GM18505 (cell line): Measurements from ENCODE around the gene CD300LG.

Source experiments
- ATAC-seq: cut with Tn5 transposase; IDR thresholded peaks from one replicate; pipeline ENCODE4 v1.9.1; 2021; ENCODE audit not compliant: unreplicated experiment
- POLR2A ChIP-seq: IDR thresholded peaks from 4 replicates; pipeline ENCODE4 v1.6.1; 2011; ENCODE audit warnings: borderline replicate concordance; ENCODE audit not compliant: insufficient read depth, insufficient read length; ENCODE audit errors: extremely low read depth

Gene CD300LG

DNA sequence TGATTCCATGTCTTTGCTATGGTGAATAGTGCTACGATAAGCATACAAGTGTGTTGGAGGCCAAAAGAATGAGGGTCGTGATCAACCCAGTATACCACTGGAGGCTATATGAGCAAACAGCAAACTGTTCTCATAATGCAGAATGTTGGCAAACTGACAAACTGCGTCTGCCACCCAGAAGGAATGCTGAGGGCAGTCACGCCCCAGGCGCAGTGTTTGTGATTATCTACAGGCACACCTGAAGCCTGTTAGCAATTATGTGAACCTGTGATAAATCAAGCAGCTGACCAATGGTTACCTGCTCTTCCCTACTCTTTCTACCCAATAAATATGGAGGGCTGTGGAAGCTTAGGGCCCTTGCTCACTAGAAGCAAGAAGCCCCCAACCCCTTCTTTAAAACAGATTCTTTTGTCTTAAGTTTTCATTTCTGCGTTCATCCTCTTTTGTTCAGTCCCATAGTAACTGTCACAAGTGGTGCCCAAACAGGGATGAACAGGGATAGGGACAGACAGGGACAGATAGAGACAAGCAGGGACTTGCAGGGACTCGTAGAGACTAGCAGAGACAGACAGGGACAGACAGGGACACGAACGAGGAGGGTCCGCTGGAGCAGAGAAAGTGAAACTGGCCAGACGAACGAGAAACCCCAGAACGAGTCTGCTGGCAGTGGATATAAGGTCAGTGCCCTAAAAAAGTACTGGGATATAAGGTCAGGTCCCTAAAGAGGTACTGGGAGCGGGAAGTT lies 25.1 kb downstream of the CD300LG start:
- TF ChIP-seq POLR2A: no peak
- no peak for ATAC-seq

- TF ChIP-seq POLR2A: no peak
- ATAC-seq: no peak
Observed at GRCh38 chr17:43873091-43873490, 26.1 kb downstream of the CD300LG start.

DNA sequence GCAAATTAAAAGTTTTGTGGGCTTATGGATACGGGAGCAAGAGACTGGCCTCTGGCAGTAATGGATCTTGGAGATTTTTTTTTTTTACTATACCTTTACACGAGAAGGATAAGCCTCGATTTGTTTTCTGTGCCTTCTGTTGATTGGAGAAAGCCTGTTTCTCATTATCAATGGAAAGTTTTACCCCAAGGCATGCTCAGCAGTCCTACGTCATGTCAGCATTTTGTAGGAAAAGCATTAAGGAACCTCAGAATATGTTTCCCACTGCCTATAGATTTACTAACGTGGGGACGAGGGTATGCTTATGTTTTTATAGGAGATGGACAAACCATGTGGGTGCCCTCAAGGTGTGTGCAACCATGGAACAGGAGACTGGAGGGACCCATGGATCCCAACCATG lies 26.8 kb downstream of the CD300LG start:
- no peak for ATAC-seq
- no peak for TF ChIP-seq POLR2A

DNA sequence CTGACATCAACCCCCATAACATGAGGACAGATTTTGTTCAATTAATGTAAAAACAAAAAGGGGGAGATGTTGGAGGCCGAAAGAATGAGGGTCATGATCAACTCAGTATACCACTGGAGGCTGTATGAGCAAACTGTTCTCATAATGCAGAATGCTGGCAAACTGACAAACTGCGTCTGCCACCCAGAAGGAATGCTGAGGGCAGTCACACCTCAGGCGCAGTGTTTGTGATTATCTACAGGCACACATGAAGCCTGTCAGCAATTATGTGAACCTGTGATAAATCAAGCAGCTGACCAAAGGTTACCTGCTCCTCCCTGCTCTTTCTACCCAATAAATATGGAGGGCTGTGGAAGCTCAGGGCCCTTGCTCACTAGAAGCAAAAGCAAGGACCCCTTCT lies 27.3 kb downstream of the CD300LG start:
- no peak for TF ChIP-seq POLR2A
- no peak for ATAC-seq

GRCh38 chr17:43875476-43876147 lies 28.6 kb downstream of the CD300LG start:
- no peak for TF ChIP-seq POLR2A
- no peak for ATAC-seq

- no peak for ATAC-seq
- no peak for TF ChIP-seq POLR2A
Observed at GRCh38 chr17:43877031-43877430, 30.1 kb downstream of the CD300LG start.

DNA sequence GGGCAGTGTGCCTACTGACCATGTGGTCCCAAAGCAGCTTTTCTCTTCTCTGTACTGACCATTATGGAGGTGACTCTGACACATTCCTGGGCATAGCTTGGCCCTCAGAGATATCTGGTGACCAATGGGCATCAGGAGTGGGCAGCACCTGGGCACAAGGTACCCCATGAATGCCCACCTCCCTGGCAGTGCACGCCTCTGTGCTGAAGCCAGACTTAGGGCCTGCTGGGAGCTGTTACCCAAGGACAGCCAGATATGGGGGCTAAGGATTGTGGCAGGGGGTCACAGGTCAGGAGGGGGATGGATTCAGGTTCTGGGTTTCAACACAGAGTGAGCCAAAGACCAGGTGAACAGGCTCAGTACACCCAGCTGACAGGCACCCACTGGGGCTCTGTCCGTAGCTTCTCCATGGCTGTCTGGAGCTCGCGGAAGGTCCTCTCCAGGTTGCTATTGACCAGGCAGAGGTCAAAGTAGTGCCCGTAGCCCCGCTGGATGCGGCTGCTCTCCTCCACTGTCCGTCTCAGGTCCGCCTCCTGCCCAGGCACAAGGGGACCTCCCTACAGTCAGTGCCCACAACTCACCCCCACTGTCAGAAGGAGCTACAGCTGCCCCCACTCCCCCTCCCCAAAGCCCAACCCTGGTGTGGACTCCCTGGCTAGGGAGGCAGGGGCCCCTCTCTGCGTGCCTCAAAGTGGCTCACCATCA lies 30.6 kb downstream of the CD300LG start:
- TF ChIP-seq POLR2A: no peak
- ATAC-seq: no peak

- TF ChIP-seq POLR2A: no peak
- no peak for ATAC-seq
Observed at GRCh38 chr17:43878260-43879175, 31.5 kb downstream of the CD300LG start.

GRCh38 chr17:43879723-43880419 lies 32.9 kb downstream of the CD300LG start:
- TF ChIP-seq POLR2A: no peak
- no peak for ATAC-seq

DNA sequence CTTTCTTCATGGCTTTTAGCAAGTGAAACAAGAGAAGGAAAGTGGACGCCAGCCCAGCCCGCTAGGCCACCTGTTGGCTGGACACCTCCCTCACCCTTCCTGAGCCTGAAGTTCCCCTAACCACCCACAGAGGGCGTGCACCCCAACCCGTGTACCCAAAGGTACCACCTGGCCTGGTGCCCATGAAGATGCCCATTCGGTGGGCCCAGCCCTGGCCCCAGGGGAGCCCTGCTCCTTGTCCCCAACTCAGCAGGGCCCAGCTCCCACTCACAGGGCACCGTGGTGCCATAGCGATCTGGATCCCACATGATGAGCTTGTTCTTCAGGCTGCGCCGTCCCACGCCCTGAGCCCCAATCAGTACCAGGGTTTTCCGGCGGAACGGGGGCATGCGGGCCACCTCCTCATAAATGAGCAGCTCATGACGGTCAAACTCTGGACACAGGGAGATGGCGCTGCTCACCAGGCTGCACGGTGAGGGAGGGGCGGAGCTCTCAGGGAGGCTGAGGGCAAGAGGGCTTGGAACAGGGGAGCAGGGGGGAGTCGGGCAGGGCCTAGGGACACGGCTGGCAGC lies 33.5 kb downstream of the CD300LG start:
- no peak for TF ChIP-seq POLR2A
- no peak for ATAC-seq

- no peak for TF ChIP-seq POLR2A
- ATAC-seq: no peak
Observed at GRCh38 chr17:43881181-43881580, 34.2 kb downstream of the CD300LG start.
